Kidney epithelial cell (primary cell): ENCODE measurements around the gene PXDC1. TPM values are rescaled to one million over a fixed set of nuclear protein-coding genes. Genes with fewer than 3 reads are reported as not detected.
"Not testable (repeated sequence)": the region's sequence is repeated elsewhere in the genome, so short reads cannot be mapped to it uniquely, and the experiment has no call there.

ENCODE experiments used
- DNase-seq: peaks from one replicate; pipeline ENCODE4 v3.0.0-alpha.2; 2010; ENCODE audit warnings: low read depth
- H3K27me3 ChIP-seq: 2 replicates; pipeline ENCODE4 v1.6.0; 2011; ENCODE audit warnings: low read length; ENCODE audit not compliant: control insufficient read depth, insufficient read depth
- H3K36me3 ChIP-seq: 2 replicates; pipeline ENCODE4 v1.5.1; 2011; ENCODE audit warnings: low read length; ENCODE audit not compliant: control insufficient read depth, insufficient read depth
- H3K4me3 ChIP-seq: 2 replicates; pipeline ENCODE4 v1.5.1; 2011; ENCODE audit warnings: low read depth, mild to moderate bottlenecking, control low read depth, low read length
- total RNA-seq: library from RNA; depleted of rRNA; stranded (reverse); fragments of >200 nt; gene quantifications from 2 replicates; pipeline ENCODE4 v1.2.3, GENCODE V29; 2015
- TF ChIP-seq, protein P1 (sequence below): IDR thresholded peaks from 2 replicates; pipeline ENCODE4 v1.5.1; 2011; ENCODE audit warnings: mild to moderate bottlenecking, moderate library complexity, low read length, control low read depth, inconsistent platforms; ENCODE audit not compliant: insufficient read depth, poor library complexity, severe bottlenecking

Gene PXDC1
- total RNA-seq, 1 donor from 2014 or later: 92.4 TPM

- no peak for DNase-seq
- H3K36me3 ChIP-seq: no peaks in the 10 kb centered on the region
- no peak overlapping the region for H3K4me3 ChIP-seq
- H3K27me3 ChIP-seq: no peaks in the 10 kb centered on the region
- TF ChIP-seq, protein P1, sequence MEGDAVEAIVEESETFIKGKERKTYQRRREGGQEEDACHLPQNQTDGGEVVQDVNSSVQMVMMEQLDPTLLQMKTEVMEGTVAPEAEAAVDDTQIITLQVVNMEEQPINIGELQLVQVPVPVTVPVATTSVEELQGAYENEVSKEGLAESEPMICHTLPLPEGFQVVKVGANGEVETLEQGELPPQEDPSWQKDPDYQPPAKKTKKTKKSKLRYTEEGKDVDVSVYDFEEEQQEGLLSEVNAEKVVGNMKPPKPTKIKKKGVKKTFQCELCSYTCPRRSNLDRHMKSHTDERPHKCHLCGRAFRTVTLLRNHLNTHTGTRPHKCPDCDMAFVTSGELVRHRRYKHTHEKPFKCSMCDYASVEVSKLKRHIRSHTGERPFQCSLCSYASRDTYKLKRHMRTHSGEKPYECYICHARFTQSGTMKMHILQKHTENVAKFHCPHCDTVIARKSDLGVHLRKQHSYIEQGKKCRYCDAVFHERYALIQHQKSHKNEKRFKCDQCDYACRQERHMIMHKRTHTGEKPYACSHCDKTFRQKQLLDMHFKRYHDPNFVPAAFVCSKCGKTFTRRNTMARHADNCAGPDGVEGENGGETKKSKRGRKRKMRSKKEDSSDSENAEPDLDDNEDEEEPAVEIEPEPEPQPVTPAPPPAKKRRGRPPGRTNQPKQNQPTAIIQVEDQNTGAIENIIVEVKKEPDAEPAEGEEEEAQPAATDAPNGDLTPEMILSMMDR: no peak
Measured at GRCh38 chr6:3773678-3774298, 22.3 kb upstream of the PXDC1 start.

DNA sequence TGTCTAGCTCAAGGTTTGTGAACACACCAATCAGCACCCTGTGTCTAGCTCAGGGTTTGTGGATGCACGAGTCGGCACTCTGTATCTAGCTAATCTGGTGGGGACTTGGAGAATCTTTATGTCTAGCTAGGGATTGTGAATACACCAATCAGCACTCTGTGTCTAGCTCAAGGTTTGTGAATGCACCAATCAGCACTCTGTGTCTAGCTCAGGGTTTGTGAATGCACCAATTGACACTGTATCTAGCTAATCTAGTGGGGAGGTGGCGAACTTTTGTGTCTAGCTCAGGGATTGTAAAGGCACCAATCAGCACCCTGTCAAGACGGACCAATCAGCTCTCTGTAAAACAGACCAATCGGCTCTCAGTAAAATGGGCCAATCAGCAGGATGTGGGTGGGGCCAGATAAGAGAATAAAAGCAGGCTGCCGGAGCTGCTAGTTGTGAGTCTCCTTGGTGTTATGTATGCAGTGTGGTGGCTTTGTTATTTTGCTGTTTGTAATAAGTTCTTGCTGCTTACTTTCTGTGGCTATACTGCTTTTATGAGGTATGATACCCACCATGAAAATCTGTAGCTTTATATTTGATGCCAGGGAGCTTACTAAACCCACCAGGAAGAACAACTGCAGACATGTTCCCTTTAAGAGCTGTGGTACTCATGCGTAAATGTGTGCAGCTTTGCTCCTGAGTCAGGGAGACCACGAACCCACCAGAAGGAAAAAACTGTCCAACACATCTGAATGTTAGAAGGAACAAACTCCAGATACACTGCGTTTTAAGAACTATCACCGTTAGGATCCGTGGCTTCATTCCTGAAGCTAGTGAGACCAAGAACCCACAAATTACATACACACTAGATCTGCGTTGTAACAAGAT lies 20.9 kb upstream of the PXDC1 start:
- not testable (repeated sequence) for H3K27me3 ChIP-seq, H3K36me3 ChIP-seq, DNase-seq, H3K4me3 ChIP-seq

DNA sequence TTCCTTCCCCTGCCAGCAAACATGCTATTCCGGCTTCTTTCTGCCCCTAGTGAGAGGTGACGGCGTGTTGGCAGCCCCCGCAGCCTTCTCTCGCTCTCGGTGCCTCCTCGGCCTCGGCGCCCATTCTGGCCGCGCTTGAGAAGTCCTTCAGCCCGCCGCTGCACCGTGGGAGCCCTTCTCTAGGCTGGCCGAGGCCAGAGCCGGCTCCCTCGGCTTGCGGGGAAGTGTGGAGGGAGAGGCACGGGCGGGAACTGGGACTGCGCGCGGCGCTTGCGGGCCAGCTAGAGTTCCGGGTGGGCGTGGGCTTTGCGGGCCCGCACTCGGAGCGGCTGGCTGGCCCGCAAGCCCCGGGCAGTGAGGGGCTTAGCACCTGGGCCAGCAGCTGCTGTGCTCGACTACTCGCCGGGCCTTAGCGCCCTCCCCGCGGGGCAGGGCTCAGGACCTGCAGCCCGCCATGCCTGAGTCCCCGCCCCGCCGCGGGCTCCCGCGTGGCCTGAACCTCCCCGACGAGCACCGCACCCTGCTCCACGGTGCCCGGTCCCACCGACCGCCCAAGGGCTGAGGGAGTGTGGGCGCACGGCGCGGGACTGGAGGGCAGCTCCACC lies 20.0 kb upstream of the PXDC1 start:
- Histone ChIP-seq H3K36me3 (no peaks in the 10 kb centered on the region), H3K4me3 (no peak overlapping the region), H3K27me3 (no peaks in the 10 kb centered on the region)
- DNase-seq: no peak
- TF ChIP-seq, protein P1: no peak

DNA sequence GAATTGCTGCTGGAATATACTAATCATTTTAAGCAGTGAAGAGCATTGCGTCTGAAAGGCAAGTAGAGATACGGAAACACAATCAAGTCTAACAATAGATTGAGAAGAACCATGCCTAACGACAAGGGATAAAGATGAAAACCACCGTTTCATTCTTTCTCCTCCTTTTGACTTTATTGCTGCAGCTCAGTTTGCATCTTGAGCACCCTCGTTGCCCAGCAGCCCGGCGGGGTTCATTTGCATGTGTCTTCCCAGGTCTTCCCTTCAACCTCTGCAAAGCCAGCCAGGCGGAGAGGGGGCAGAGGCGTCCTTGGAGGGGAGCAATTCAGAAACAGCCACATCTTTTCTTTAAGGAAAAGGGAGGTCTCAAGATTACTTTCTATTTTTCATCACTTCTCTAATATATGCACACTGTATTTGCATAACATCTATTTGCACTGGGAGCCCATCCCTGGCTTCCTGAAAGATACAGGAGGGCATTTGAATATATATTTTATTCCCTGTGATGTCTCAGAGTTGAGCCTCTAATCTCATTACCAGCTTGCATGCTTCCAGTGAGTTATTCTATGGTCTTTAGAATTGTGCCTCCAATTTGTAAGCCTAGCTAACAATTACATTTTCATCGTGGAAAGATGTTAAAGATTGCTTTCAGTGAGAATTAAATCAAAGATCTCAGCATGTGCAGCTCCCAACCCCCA lies 18.7 kb upstream of the PXDC1 start:
- DNase-seq: no peak
- H3K27me3 ChIP-seq: no peaks in the 10 kb centered on the region
- H3K36me3 ChIP-seq: no peaks in the 10 kb centered on the region
- H3K4me3 ChIP-seq: no peak overlapping the region
- TF ChIP-seq, protein P1: no peak

DNA sequence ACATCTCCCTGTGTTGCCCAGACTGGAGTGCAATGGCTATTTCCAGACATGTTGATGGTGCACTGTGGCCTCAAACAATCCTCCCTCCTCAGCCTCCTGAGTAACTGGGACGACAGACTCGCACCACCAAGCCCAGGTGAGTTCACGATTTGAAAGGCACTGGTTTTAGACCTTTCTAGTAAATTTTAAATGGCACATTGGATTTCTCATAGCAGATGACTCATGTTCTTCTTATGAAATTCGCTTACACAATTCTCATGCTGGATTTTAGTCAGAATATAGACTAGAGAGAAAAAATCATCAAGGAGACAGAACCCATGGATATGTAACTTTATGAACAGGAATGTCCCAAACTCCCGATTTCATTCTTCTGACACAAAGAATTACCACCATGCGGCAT lies 18.1 kb upstream of the PXDC1 start:
- DNase-seq: no peak
- TF ChIP-seq, protein P1: no peak
- H3K27me3 ChIP-seq: no peaks in the 10 kb centered on the region
- no peak overlapping the region for H3K4me3 ChIP-seq
- H3K36me3 ChIP-seq: no peaks in the 10 kb centered on the region

GRCh38 chr6:3768502-3768901 lies 17.0 kb upstream of the PXDC1 start:
- no peaks in the 10 kb centered on the region for H3K27me3 ChIP-seq
- DNase-seq: no peak
- H3K36me3 ChIP-seq: no peaks in the 10 kb centered on the region
- no peak overlapping the region for H3K4me3 ChIP-seq
- TF ChIP-seq, protein P1: no peak

DNA sequence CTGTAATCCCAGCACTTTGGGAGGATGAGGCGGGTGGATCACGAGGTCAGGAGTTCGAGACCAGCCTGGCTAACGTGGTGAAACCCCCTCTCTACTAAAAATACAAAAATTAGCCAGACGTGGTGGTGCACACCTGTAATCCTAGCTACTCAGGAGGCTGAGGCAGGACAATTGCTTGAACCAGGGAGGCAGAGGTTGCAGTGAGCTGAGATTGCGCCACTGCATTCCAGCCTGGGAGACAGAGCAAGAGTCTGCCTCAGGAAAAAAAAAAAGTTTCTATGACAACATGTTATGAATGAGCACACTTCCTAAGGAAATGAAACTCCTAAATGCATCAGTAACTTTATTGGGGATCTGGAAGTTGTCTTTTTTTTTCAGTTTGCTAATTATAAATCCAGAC lies 16.0 kb upstream of the PXDC1 start:
- not testable (repeated sequence) for H3K36me3 ChIP-seq, DNase-seq, H3K4me3 ChIP-seq, H3K27me3 ChIP-seq
